ENCODE data around the gene CALR3.
"Not testable (repeated sequence)": the region's sequence is repeated elsewhere in the genome, so short reads cannot be mapped to it uniquely, and the experiment has no call there.

The CALR3 gene

DNA sequence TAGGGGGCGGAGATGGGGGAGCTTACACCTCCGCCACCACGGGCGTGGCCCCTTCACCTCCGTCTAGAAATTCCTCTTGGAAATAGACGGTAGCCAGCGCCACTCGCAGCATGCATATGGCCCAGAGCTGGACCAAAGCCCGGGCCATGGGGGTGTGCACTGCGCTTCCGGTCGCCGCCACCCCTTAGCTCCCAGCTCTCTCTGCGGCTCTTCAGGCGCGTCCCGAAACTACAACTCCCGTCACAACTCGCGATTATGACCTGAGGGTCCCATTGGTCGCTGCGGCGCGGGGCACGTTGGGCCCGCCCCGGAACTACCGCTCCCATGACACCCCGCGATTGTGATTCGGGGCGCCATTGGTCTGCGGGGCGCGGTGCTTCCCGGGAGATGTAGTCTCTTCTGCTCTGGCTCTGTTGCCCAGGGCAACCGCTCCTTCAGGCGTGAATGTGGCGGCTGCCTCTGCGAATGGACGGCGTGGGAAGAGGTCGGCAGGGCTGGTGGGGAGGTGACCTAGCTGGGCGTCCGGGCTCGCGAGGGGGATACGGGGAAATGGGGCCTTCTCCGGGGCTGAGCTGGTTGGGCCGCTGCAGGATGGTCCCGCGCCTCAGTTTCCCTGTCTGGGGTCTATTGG lies at the start of gene CALR3, which contains the start of gene C19orf44:
Gene CALR3, minus strand, starts transcription at position 186 of the 631 bp plus-strand sequence. Its CDS starts 38 bp downstream, at position 148.
Gene C19orf44, plus strand, starts transcription at position 413 of the 631 bp plus-strand sequence. CDS start 4,399 bp downstream, outside the sequence.
- DNase-seq = peak; percentile 99

DNA sequence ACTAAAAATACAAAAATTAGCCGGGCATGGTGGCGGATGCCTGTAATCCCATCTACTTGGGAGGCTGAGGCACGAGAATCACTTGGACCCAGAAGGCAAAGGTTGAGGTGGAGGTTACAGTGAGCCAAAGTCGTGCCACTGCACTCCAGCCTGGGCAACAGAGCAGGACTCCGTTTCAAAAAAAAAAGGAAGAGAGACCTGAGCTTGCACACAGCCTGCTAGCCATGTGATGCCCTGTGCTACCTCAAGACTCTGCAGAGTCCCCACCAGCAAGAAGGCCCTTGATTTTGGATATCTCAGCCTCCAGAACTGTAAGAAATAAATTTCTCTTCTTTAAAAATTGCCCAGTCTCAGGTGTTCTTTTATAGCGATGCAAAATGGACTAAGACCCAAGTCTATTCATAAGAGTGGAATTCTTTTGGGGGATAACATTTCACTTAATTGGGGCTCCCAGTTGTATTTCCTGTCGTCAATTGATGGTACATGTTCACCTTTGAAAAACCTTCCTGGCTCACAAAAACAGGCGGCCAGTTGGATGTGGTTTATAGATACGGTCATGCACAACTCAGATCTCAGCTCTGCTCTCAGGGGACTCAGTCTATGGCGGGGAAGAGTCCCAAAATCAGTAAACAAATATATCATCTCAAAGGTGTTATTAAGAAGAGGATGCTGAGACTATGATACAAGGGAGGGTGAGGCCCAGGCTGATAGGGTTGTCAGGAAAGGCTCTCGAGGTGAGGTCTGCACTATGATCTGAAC lies 48.7 kb upstream of the CALR3 start:
- DNase-seq = no peak

DNA sequence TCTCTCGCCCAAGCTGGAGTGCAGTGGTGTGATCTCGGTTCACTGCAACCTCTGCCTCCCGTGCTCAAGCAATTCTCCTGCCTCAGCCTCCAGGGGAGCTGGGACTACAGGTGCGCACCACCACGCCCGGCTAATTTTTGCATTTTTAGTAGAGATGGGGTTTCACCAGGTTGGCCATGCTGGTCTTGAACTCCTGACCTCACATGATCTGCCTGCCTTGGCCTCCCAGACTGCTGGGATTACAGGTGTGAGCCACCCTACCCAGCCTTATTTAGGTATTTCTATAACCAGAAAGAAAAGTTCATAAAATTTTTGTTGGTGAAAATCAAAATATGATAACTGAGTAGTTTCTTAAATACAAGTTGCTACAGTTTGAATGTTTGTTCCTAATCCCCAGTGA lies 47.8 kb upstream of the CALR3 start:
- DNase-seq = not testable (repeated sequence)

DNA sequence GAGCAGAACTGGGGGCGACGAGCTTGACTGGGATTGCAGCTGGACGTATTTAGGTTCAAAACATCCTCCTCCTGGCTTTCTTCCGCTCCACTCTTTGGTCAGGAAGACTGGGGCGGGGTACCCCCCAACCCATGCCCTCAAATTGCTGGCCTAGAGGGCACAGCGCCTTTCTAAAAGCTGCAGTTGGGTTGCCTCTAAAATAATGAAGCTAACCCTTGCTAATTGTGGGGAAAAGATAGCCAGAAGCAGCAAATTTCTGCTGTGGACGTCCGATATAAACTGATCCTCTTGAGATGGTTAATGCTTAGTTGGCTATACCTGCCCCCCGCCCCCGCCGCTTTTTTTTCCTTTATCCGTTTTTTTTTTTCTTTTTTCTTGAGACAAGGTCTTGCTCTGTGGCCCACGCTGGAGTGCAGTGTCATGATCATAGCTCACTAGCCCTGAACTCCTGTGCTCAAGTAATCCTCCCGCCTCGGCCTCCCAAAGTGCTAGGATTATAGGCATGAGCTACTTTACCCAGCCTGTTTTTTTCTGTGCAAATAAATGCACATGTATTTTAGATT lies 47.0 kb upstream of the CALR3 start:
- peak; percentile 29 for DNase-seq

DNA sequence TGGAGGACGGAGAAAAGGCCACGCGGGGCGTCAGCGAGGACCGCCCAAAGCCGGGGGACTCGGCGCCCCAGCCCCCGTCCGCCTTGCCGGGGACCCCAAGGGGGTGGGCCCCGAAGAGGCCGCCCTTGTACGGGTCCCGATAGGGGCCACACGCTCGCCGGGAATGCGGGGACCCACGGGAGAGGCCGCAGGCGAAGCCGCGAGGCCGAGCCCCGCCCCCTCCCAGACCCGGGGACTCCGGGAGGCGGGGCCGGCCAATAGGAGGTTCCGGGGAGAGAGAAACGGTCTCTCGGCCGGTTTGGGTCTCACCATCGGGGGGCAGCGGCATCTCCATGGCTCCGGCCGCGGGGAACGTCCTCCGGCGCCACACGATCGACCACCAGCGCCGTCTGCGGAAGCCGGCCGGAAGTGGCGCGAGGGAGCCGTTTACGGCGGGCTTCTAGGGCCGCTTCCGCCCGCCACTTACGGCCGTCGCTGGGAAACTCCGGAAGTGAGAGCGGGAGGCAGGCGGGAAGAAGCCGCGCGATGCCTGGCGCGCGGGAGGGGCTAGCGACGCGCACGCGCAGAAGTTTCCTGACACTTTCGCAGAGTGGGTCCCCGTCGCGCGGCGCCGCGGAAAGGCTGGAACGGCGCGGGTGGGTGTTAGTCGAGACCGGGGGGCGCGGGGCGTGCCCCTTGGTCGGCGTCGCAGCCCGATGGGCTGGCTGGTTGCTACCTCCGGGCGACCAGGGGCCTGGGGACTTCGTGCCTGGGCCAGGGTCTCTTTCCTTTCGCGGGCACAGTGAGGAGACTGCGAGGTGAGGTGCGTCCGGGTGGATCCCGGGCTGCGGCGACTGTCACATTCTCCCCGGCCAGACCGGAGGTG lies 46.3 kb upstream of the CALR3 start, which contains the start of gene CHERP:
Gene CHERP, minus strand, starts transcription at position 393 of the 865 bp plus-strand sequence. Its CDS starts 59 bp downstream, at position 334.
- DNase-seq = peak; percentile 95

DNA sequence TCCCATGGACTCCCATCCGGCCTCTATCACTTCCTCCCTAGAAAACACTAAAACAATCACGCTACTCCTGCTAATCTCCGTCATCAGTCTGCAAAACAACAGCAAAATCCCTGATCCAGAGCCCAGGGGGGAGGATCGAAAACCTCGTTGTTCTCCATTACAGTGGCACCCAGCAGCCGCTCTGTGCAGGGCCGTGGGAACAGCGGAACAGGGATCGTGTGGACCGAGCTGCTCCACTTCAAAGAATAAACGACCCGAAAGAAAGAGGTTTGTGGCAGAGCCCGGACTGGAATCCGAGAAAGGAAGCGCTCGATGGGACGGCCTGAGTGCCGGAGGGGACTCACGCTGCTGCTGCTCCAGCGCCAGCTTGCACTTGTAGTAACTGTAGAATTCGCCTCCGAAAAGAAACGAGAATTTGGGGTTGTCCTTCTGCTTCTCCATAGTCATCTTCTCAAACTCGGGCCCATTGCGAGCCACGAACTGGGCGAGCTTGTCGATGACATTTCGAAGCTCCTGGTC lies 45.6 kb upstream of the CALR3 start:
- DNase-seq = no peak

DNA sequence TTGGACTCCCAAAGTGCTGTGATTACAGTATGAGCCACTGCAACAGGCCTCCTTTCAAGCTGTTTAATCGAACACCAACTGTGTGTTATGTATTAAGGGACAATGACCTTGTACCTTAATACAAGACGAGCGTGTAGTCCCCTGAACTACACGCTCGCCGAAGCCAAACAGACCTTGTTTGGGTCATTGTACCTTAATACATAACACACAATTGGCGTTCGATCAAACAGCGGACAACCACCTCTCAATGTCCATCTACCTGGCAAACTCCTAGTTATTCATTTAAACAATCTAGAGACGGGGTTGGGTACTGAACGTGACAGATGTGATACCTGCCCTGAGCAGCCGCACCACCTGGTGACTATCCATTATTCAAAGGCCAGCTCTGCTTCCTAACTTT lies 45.0 kb upstream of the CALR3 start:
- DNase-seq = no peak

- no peak for DNase-seq
Observed at GRCh38 chr19:16537111-16537510, 41.1 kb upstream of the CALR3 start.

DNA sequence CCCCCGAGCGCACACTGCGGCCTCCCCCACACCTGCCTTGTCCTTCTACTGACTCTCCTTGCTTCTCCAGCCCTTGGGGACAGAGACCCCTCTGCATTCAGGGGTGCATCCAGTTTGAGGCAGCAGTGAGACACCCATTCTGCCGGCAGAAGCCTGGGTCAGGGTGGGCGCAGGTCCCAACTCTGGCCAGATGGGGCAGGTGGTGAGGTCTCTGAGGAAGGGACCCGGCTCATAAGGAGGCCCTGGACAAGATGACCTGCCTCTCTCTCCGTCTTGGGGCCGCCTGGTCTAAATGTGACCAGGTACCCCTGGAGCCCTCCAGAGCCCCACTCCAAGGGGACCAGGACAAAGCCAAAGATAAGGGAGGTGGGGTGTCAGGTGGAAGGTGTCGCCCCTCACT lies 40.2 kb upstream of the CALR3 start:
- DNase-seq = no peak

DNA sequence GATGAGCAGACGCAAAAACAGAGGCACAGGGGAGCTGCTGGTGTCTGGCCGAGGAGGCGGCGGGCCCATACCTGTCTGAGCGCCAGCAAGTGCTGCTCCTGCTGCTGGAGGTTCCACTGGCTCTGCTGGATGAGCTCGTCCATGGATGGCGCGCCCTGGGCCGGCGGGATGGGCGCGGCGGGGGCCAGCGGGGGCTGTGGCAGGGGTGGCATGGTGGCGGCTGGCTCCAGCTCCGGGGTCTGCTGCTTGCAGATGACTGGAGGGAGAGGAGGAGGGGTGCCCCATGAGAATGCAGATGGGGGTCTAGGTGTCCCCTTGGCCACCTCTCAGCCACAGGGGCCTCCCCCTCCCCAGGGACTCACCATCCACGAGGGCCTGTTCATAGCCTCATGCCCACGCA lies 39.4 kb upstream of the CALR3 start:
- no peak for DNase-seq

DNA sequence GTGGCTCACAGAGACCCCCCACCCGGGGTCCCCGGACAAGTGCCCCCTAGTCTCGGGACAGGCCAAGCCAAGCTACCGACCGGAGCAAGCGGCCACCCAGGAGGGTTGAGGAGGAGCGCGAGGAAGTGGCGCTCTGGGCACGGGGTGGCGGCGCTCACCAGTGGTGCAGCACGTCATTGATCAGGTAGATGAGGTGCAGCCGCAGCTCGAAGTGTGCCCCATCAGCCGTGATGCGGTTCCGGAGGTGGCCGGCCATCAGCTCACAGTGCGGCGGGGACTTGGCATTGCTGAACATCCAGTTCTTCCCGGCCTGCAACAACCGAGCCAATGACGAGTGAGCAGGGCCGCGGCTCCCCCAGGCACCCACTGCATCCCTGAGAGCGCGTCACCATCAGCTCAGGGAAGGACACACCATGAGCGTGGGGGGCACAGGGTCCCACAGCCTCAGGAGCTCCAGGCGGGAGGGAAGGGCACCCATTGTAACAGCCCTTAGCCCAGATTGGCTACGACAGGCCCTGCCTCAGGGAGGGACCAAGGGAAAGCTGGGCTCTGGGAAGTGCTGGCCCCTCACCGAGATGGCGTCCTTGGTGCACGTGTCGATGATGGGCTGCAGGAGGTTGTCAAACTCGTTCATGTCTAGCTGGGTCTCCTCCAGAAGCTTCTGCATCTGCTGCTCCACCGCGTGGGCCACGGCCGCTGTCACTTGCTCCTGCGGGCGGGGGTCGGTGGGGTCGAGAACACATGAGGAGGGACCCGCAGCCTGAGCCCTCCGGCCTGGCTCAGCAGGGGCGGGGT lies 36.7 kb upstream of the CALR3 start:
- DNase-seq = no peak

DNA sequence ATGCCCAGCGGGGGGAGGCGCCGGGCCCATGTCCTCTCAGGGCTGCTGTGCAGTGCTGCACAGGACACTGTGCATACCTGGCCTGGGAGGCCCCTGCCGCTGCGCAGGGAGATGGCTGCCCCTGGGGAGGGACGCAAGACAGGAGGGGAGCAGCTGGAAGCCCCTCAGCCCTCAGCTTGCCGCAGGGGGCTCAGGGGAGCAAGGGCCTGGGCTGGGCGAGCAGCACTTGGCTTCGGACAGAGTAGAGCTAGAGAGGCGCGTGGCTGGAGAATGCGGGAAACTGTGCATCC lies 35.4 kb upstream of the CALR3 start:
- no peak for DNase-seq

- no peak for DNase-seq
Observed at GRCh38 chr19:16530540-16531379, 34.8 kb upstream of the CALR3 start.

- no peak for DNase-seq
Observed at GRCh38 chr19:16529466-16530144, 33.6 kb upstream of the CALR3 start.

DNA sequence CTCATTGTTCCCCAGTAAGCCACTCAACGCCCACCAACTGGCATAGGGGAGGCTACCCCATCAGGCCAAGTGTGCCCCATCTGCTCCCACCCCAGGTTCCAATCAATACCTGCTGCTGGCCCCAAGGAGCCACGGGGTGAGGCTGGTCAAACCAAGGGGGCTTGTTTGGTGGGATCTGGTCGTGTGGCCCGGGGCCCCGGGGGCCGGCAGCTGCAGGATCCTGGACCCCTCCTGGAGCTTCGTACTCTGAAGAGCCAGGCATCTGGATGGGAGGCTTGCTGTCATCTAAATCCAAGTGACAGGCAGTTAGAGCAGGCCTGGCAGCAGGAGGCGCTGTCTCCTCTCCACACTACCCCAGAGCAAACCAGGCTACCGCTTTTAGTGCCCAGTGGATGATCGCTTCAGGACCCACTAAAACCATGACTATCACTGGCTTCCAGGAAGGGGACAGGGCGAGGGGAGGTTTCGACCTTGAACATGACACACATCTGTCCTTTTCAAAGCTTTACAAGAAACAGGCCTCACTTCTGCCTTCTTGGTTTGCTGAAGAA lies 32.1 kb upstream of the CALR3 start:
- DNase-seq = no peak

DNA sequence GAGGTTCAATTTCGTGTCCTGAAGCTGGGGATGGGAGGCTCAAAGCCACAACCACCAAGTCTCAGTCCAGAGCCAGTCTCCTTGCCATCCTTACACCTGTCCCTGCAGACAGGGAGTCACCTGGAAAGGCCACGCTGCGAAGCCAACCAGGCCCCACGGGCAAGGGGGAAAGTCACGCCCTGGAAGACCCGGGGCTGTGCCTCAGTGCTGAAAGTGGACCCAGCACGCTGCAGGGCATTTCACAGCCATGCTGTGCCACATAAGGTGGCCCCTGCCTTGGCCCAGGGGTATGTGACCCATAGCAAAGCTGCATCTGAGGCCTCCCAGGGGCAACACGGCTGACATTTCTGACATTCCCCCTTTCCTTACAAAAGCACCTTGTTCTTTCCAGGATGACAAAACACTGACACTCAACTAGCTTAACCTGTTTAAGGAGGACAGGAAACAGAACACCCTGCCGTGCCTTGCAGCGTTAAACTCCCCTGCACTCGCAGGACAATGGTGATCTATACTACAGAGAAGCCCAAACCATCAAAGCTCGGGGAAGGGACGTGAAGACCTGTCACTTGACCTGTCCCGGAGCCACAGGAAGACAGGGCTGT lies 31.5 kb upstream of the CALR3 start:
- no peak for DNase-seq

DNA sequence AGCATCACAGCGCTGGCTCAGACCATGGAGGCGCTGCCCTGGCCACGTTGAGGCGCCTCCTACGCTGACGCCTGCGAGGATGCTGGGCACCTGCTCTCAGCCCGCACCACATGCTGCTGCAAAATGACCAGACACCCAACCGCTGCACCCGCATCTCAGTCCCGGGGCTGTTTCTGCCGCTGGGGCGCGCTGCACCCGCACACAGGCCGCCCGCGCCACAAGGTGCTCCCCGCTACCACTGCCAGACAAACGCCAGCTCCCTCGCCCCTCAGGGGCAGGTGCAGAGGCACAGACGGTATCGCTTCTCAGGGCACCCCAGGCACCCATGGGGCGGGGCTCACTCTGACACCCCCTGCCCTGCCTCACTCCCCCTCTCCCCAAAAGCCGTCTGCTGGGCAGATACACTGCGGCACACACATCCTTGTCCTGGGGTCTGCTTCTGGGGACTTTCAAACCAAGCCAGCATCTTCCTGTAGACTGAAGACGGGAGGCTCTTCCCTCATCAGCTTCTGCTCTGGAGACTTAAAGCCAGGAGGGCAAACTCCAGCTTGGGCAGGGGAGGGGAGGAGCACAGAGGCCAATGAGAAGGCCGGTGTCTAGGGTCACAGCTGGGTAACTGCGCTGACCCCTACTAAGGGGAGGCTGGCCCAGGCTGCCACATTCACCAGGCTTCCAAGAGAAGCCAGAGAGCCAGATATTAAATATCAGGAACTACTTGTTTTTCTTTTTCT lies 29.9 kb upstream of the CALR3 start:
- DNase-seq = no peak

DNA sequence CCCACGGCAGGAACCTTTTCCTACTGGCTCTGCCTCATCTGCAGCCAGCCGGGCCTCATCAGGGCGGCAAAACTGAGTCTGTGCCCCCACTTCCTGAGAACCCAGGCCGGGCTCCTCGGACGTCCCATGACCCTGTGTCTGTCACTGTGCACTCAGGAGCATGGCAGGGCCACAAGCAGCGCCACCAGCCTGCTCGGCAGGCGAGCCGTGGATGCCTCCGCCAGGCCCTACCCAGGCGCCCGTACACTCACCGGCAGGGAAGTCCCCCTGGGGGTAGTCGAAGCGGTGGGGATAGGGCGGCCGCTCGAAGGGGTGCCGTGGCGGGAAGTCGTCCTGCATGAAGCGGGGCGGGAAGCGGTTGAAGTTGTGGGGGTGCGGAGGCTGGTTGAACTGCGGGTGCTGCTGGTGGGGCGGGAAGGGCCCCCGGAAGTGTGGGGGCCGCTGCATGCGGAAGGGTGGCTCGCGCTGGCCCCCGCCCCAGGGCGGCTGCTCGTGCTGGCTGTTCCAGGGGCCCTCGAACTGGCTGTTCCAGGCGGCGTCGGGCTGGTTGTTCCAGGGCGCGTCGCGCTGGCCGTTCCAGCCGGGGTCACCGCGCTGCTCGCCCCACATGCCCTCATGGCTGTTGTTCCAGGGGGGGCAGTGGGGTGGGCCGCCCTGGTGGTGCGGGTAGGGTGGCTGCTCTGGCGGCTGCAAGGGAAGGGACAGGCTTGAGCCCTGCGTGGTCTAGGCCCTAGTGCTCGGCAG lies 29.2 kb upstream of the CALR3 start:
- no peak for DNase-seq

Measured in NCI-H1092 treated with DMSO at 0.1 percent for 48 hours (cell line).